SK-N-MC (cell line): ENCODE results near the gene FHIP1B.

Experiments
- DNase-seq: peaks from one replicate; pipeline ENCODE4 v3.0.0-alpha.2; 2011; ENCODE audit warnings: low read depth, low spot score
- H3K27ac ChIP-seq: fragments of 200-600 bp; sonication (generic); 2 replicates; pipeline ENCODE4 v1.5.1; 2016; ENCODE audit warnings: mixed run types
- H3K36me3 ChIP-seq: fragments of 200-600 bp; sonication (generic); 2 replicates; pipeline ENCODE4 v1.6.1; 2017; ENCODE audit warnings: antibody characterized with exemption, low read length, mixed read lengths; ENCODE audit not compliant: insufficient read depth
- H3K4me3 ChIP-seq: fragments of 200-600 bp; sonication (generic); 2 replicates; pipeline ENCODE4 v1.5.1; 2016
- H3K9ac ChIP-seq: fragments of 200-600 bp; sonication (generic); 2 replicates; pipeline ENCODE4 v1.8.0; 2017; ENCODE audit warnings: mixed run types, mixed read lengths; ENCODE audit not compliant: insufficient read length
- H3K9me3 ChIP-seq: fragments of 200-600 bp; sonication (generic); 2 replicates; pipeline ENCODE4 v1.6.1; 2017; ENCODE audit warnings: low read depth, mild to moderate bottlenecking, antibody characterized with exemption, low read length, moderate library complexity, mixed read lengths
- EZH2 ChIP-seq: fragments of 200-600 bp; sonication (generic); IDR thresholded peaks from one replicate; pipeline ENCODE4 v1.6.1; 2017; ENCODE audit warnings: antibody characterized with exemption
- FOXP2 ChIP-seq: optimal IDR thresholded peaks from 2 replicates; pipeline ENCODE3; 2011; ENCODE audit warnings: mild to moderate bottlenecking, moderate library complexity; ENCODE audit not compliant: insufficient read depth; ENCODE audit errors: extremely low read length, control extremely low read depth
- POLR2AphosphoS5 ChIP-seq: IDR thresholded peaks from 2 replicates; pipeline ENCODE4 v1.6.1; 2012; ENCODE audit warnings: mild to moderate bottlenecking, low read depth, low read length, borderline replicate concordance

FHIP1B gene

DNA sequence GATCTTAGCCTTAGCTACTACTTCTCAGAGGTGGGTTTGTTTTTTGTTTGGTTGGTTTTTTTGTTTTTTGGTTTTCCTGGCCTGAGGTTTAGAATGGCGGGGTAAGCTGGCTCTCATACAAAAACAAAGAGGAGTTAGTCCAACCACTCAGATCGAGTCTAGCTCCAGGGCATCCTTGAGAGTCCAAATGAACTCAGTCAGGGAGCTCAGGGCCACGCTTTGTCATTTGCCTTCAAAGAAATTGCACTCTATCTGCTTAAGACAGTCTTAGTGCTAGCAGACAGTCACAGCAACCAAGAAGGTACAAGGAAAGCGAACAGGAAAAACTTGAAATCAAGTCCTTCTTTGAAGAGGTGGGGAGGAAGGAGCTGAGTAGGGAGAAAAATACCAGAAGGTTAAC lies 17.9 kb downstream of the FHIP1B start:
- H3K9me3 ChIP-seq, result no peaks in the 10 kb centered on the region
- DNase-seq, result no peak
- H3K4me3 ChIP-seq, result no peak overlapping the region
- H3K36me3 ChIP-seq, result peaks cover 17% of the 10 kb centered on the region
- TF ChIP-seq POLR2AphosphoS5, result no peak
- TF ChIP-seq EZH2, result no peak
- no peak for TF ChIP-seq FOXP2
- H3K9ac ChIP-seq, result no peak overlapping the region
- H3K27ac ChIP-seq, result no peak overlapping the region

GRCh38 chr11:6214530-6214929 lies 19.9 kb downstream of the FHIP1B start:
- no peak for DNase-seq
- Histone ChIP-seq H3K27ac (no peak overlapping the region), H3K4me3 (no peak overlapping the region), H3K36me3 (peaks cover 22% of the 10 kb centered on the region), H3K9me3 (no peaks in the 10 kb centered on the region), H3K9ac (no peak overlapping the region)
- TF ChIP-seq EZH2 (no peak), POLR2AphosphoS5 (no peak), FOXP2 (no peak)

DNA sequence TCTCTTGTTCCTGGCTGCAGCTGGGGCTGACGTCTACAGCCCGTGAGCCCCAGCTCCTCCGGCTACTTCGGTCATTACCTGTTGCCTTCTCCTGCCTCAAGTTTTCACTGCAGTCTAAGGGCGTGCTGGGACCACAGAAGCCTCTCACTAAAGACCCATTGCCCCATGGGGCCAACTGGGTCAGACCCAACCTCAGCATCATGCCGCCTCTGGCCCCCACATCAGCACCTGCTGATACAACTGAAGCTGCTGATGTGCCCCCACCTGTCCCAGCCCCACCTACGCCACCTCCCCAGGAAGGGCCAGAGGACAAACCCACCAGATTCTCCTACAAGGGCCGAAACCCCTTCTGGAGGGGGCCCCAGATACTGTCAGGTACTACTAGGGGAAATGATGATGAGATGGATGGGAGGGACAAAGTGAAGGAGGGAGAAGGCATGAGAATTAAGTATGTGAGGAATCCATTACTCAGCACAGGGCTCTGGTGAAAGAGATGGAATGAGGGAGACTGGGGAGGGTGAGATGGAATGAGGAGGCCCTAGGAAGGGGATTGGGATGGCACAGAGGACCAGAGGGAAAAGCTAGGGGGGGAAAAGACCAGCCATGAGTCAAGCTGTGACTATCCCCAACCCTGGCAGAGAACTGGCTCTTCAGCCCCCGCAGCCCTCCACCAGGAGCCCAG lies 24.0 kb downstream of the FHIP1B start:
- TF ChIP-seq EZH2, result no peak
- TF ChIP-seq POLR2AphosphoS5, result no peak
- TF ChIP-seq FOXP2, result no peak
- no peak overlapping the region for H3K27ac ChIP-seq
- H3K4me3 ChIP-seq, result no peak overlapping the region
- H3K36me3 ChIP-seq, result peaks cover 6% of the 10 kb centered on the region; the same call in 1 of the 2 replicates
- H3K9ac ChIP-seq, result no peak overlapping the region
- no peak for DNase-seq
- H3K9me3 ChIP-seq, result no peaks in the 10 kb centered on the region

DNA sequence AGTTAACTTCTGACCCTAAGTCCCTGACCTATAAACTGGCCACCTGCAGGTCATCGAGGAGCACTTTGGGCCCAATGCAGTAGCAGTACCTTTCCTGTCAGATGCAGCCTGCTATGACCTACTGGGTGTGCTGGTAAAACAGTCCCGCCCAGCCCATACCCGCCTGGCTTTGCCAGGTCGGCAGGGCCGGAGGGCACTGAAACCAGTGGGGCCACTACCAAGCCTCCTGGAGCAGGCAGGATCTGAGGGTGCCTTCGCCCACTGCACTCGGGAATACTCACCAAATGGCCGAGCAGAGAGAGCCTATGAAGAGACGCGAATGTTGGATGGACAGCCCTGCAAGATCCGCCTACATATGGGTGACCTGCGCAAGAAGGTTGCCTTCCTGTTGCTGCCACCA lies 24.6 kb downstream of the FHIP1B start:
- peaks cover 6% of the 10 kb centered on the region; the same call in 1 of the 2 replicates for H3K36me3 ChIP-seq
- H3K9ac ChIP-seq, result no peak overlapping the region
- TF ChIP-seq POLR2AphosphoS5 (no peak), FOXP2 (no peak)
- no peaks in the 10 kb centered on the region for H3K9me3 ChIP-seq
- H3K4me3 ChIP-seq, result no peak overlapping the region
- H3K27ac ChIP-seq, result no peak overlapping the region
- no peak for DNase-seq

DNA sequence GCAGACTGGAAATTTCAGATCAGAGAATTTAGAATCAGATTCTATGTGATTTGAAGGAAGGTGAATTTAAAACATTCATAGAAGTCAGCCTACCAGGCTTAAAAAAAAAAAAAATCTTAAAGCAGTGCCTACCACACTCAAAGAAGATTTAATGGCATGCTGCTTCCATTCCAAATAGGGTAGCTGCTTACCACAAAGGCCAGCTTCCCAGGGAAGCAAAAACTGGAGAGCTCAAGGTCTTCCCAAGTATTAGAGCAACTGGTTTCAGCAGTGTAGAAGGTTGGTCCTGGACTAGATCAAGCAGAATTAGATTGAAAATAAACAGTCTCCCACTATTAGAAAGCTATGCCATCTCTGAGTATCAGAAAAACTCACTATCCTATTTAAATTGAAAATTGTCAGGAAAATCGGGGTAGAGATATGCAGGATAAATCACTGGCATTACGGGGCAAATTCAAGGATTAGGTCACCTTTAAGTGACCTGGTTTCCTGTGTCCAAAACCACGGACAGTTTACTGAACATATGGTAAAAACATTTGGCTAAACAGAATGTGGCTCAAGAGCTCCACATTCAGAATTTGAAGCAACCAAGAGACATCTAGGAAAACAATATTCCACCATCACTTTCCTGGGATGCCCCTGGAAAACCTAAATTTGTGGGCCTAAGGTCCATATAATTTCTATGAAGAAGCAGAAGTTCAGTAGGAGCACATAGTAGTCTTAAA lies 27.8 kb downstream of the FHIP1B start:
- H3K4me3 ChIP-seq, result no peak overlapping the region
- no peaks in the 10 kb centered on the region for H3K9me3 ChIP-seq
- DNase-seq, result no peak
- no peak overlapping the region for H3K9ac ChIP-seq
- no peak for TF ChIP-seq FOXP2
- TF ChIP-seq POLR2AphosphoS5, result no peak
- TF ChIP-seq EZH2, result no peak
- no peak overlapping the region for H3K27ac ChIP-seq
- peaks cover 6% of the 10 kb centered on the region; the same call in 1 of the 2 replicates for H3K36me3 ChIP-seq

DNA sequence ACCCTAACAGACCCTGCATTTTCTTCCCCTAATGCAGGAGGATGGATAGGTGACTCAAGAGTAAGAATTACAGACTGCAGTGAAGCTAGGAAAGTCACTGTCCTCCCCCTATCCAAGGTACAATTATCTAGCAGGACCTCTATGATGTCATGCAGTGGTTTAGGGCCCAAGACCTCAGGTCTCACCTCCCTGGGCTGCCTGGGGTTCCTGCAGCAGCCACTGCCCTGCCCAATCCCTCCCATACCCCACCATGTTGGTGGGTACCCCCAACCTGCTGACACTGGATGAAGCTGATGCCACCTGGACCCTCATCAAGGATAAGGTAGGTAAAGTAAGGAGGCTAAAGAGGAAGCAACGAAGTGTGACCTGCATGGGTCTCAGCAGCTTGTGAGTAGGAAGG lies 29.1 kb downstream of the FHIP1B start, which contains the start of gene C11orf42:
TSS of gene C11orf42 (plus strand) at position 192 of the 400 bp plus-strand sequence. CDS start at position 251, 59 bp downstream.
- no peak for DNase-seq
- no peak within 1 kb of the TSS for H3K4me3 ChIP-seq
- H3K36me3 ChIP-seq, result no peaks in the 10 kb centered on the region; the same call in 1 of the 2 replicates
- TF ChIP-seq EZH2, result no peak
- no peak for TF ChIP-seq POLR2AphosphoS5
- TF ChIP-seq FOXP2, result no peak
- H3K9ac ChIP-seq, result no peak within 1 kb of the TSS
- H3K9me3 ChIP-seq, result no peaks in the 10 kb centered on the region
- no peak within 1 kb of the TSS for H3K27ac ChIP-seq

DNA sequence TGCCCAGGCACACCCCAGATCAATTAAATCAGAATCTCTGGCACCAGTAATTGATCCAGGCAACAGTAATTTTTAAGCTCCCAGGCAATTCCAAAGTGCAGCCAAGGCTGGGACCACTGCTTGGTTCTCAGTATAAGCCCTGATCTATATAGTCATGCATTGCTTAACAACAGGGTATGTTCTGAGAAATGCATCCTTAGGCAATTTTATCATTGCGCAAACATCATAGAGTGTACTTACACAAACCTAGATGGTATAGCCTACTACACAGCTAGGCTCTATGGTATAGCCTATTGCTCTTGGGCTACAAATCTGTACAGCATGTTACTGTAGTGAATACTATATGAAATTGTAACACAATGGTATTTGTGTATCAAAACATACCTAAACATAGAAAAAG lies 29.7 kb downstream of the FHIP1B start:
- H3K9ac ChIP-seq, result no peak overlapping the region
- DNase-seq, result peak; percentile 16
- no peak overlapping the region for H3K4me3 ChIP-seq
- H3K9me3 ChIP-seq, result no peaks in the 10 kb centered on the region
- H3K36me3 ChIP-seq, result no peaks in the 10 kb centered on the region; the same call in 1 of the 2 replicates
- H3K27ac ChIP-seq, result no peak overlapping the region
- TF ChIP-seq EZH2 (no peak), FOXP2 (no peak), POLR2AphosphoS5 (no peak)

GRCh38 chr11:6203327-6203726 lies 31.1 kb downstream of the FHIP1B start:
- no peak for DNase-seq
- no peak overlapping the region for H3K9ac ChIP-seq
- H3K9me3 ChIP-seq, result no peaks in the 10 kb centered on the region
- H3K27ac ChIP-seq, result no peak overlapping the region
- no peaks in the 10 kb centered on the region for H3K36me3 ChIP-seq
- H3K4me3 ChIP-seq, result no peak overlapping the region
- TF ChIP-seq FOXP2 (no peak), POLR2AphosphoS5 (no peak), EZH2 (no peak)
